HG03280 (cell line): ENCODE measurements around the gene KCNK16.

Experiments used
- ATAC-seq: cut with Tn5 transposase; IDR thresholded peaks from one replicate; pipeline ENCODE4 v1.9.1; 2021; ENCODE audit warnings: mild to moderate bottlenecking, moderate library complexity; ENCODE audit not compliant: unreplicated experiment

The KCNK16 gene

GRCh38 chr6:39281312-39281980 lies 41.1 kb downstream of the KCNK16 start:
- no peak for ATAC-seq

DNA sequence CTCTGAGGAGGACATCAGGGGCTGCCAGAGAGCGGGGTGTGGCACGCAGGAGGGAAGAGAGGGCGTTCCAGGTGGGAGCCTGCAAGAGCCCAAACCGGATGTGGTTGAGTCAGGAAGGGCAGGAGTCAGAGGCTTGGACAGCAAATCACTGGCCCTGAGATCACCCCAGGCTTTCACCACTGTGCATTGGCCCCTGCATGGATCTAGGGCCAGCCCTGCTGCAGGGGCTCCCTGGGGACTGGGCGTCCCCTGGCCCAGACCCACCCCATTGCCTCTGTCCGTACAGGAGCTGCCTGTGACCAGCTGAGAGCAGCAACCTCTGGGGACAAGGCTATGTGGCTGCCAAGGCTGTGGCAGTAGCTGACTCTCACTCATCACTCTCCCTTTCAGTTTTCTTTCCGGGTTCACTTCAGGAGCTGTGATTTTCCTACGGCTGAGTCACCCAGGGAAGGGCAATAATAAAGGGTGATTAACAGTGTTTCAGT lies 42.2 kb downstream of the KCNK16 start:
- no peak for ATAC-seq

GRCh38 chr6:39279539-39279938 lies 43.0 kb downstream of the KCNK16 start:
- ATAC-seq = no peak

DNA sequence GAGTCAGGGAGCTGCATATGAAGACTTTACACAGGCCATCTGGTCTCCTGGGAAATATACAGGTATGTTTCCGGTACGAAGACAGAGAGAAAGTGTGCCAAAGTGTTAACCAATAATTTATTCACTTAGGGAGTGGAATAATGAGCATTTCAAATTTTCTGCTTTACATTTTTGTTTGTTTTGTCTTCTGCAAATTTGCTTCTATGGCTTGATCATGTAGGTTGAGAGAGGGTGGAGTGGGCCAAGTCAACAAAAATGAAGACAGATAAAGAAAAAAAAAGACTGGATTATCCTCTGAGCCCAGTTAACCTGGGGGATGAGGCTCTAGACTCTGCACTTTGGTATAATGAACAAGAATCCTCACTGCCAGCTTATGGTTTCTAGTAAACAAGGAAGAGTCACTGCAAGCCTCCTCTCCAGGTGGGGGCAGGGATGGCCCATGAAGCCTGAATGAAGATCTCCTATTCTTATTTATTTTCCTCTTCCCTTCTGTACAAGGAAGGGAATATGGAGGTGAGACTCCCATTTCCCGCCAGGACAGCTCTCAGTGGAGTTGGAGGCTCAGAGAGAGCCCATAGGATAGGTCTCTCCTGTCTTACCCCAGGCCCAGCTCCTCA lies 46.0 kb downstream of the KCNK16 start:
- no peak for ATAC-seq

GRCh38 chr6:39274903-39275302 lies 47.6 kb downstream of the KCNK16 start:
- ATAC-seq = no peak

GRCh38 chr6:39274471-39274870 lies 48.0 kb downstream of the KCNK16 start:
- no peak for ATAC-seq

GRCh38 chr6:39273406-39273821 lies 49.1 kb downstream of the KCNK16 start:
- no peak for ATAC-seq

DNA sequence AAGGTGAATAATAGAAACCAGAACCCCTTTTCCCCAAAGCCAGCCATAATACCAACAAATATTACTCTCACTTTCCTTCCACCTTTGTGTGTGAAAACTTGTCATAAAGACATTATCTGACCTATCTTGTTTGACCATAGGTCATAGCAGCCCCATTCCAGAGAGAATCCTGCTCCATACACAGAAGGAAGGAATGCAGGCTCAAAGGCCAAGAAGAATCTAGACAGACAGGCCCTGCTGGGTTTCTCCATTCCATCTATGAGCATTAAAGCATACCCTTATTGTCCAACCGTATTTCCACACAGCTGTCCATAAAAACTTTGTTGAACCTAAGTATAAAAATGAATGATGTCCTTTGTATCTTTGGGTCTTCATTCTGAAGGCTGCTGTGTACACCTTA lies 52.5 kb downstream of the KCNK16 start:
- ATAC-seq = no peak

- ATAC-seq = no peak
These were observed 53.8 kb downstream of the KCNK16 start for GRCh38 chr6:39268721-39269120.

GRCh38 chr6:39268171-39268570 lies 54.3 kb downstream of the KCNK16 start:
- ATAC-seq = no peak

- no peak for ATAC-seq
These were observed 55.6 kb downstream of the KCNK16 start for GRCh38 chr6:39266782-39267355.

DNA sequence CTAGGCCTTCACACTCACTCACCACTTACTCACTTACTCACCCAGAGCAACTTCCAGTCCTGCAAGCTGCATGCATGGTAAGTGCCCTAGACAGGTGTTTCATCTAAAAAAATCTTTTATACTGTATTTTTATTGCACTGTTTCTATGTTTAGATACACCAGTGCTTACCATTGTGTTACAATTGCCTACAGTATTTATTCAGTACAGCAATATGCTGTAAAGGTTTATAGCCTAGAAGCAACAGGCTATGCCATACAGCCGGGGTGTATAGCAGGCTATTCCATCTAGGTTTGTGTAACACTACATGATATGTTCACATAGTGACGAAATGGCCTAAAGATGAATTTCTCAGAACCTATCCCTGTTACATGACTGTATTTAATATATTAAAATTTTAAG lies 56.1 kb downstream of the KCNK16 start:
- no peak for ATAC-seq
